IgD-negative memory B cell (primary cell): ENCODE data around the gene KICS2. TPM values are rescaled to one million over a fixed set of nuclear protein-coding genes. Genes with fewer than 3 reads are reported as not detected.
"Not testable (repeated sequence)": the region's sequence is repeated elsewhere in the genome, so short reads cannot be mapped to it uniquely, and the experiment has no call there.

Source experiments
- H3K27ac Mint-ChIP-seq, 3 donors: one replicate each; pipeline ENCODE4 v1.8.0; 2020 to 2022; ENCODE audit warnings: mild to moderate bottlenecking in 3 of 3, mixed read lengths in 3 of 3, moderate library complexity in 1 of 3
- H3K27me3 Mint-ChIP-seq: one replicate; pipeline ENCODE4 v1.8.0; 2021; ENCODE audit warnings: mixed read lengths
- H3K36me3 Mint-ChIP-seq: one replicate; pipeline ENCODE4 v1.8.0; 2020; ENCODE audit warnings: mild to moderate bottlenecking, mixed read lengths
- H3K4me1 Mint-ChIP-seq, 3 donors: one replicate each; pipeline ENCODE4 v1.8.0; 2020 to 2022; ENCODE audit warnings: mixed read lengths in 3 of 3, mild to moderate bottlenecking in 1 of 3
- H3K4me3 Mint-ChIP-seq, 4 donors: one replicate each; pipeline ENCODE4 v1.8.0; 2020 to 2022; ENCODE audit warnings: mild to moderate bottlenecking in 4 of 4, mixed read lengths in 4 of 4, moderate library complexity in 3 of 4
- H3K9me3 Mint-ChIP-seq, 3 donors: one replicate each; pipeline ENCODE4 v1.8.0; 2020 to 2021; ENCODE audit warnings: mixed read lengths in 3 of 3, mild to moderate bottlenecking in 1 of 3
- polyA plus RNA-seq: library from polyadenylated mRNA; unstranded; fragments of 300-500 nt; fragmentation: Illumina TruSeq; gene quantifications from one replicate; pipeline ENCODE4 v1.2.3, GENCODE V29; 2021

Gene KICS2
- polyA plus RNA-seq, 1 donor from 2014 or later = 10.6 TPM

DNA sequence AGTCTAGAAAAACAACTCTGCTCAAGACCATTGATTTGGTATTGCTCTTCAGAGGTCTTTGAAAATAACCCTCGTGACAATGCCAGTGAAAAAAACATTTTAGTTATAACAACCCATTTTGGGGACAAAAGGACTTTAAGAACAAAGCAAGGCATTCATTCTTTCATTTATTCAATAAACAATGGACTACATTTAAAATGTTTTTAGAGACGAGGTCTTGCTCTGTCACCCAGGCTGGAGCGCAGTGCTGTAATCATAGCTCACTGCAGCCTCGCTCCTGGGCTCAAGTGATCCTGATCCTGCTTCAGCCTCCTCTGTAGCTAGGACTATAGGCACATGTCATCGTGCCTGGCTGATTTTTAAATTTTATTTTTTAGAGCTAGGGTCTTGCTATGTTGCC is 7.7 kb upstream of the KICS2 start:
- Mint-ChIP-seq H3K27me3 (peaks cover 10% of the 10 kb centered on the region), H3K4me1 (no peaks in the 10 kb centered on the region), H3K4me3 (no peak overlapping the region)

DNA sequence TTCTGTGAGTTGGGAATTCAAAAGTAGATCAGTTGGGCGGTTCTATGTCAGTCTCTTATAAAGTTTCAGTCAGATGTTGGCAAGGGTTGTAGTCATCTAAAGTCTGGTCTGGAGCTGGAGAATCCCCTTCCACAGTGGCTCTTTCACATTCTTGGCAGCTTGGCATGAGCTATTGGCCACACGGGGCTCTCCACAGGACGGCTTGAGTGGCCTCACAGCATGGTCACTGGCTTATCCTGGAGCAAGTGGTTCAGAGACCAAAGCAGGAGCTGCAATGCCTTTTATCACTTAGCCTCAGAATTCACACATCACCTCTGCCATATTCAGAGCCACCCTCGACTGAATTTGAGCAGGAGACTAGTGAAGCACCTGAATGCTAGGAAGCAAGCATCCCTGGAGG is 7.1 kb upstream of the KICS2 start:
- H3K27me3 Mint-ChIP-seq = peaks cover 10% of the 10 kb centered on the region
- no peaks in the 10 kb centered on the region for H3K4me1 Mint-ChIP-seq
- peaks cover 2% of the 10 kb centered on the region for H3K36me3 Mint-ChIP-seq
- no peak overlapping the region for H3K4me3 Mint-ChIP-seq
- no peaks in the 10 kb centered on the region for H3K9me3 Mint-ChIP-seq
- no peak overlapping the region for H3K27ac Mint-ChIP-seq

More for the DNA sequence above, 7.7 kb upstream of the KICS2 start:
- peaks cover 2% of the 10 kb centered on the region for H3K36me3 Mint-ChIP-seq
- no peaks in the 10 kb centered on the region for H3K9me3 Mint-ChIP-seq
- no peak overlapping the region for H3K27ac Mint-ChIP-seq

DNA sequence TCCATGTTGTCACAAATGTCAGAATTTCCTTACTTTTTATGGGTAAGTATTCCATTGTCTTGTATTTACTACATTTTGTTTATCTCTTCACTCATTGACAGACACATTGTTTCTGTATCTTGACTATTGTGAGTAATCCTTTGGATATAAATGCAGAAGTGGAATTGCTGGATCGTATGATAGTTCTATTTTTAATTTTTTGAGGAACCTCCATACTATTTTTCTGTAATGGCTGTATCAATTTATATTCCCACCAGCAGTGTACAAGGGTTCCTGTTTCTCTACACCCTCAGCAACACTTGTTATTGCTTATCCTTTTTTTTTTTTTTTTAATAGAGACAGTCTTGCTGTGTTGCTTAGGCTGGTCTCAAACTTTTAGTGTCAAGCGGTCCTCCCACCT is 3.5 kb upstream of the KICS2 start:
- peak overlapping the region in 1 of 3 donors; percentile 43 for H3K27ac Mint-ChIP-seq
- H3K27me3 Mint-ChIP-seq = peaks cover 8% of the 10 kb centered on the region
- H3K4me1 Mint-ChIP-seq = peaks cover 4 to 16% (median 8%) of the 10 kb centered on the region in 3 donors
- H3K9me3 Mint-ChIP-seq = no peaks in the 10 kb centered on the region
- H3K36me3 Mint-ChIP-seq = no peaks in the 10 kb centered on the region
- peak overlapping the region in 1 of 4 donors; percentile 3 for H3K4me3 Mint-ChIP-seq

DNA sequence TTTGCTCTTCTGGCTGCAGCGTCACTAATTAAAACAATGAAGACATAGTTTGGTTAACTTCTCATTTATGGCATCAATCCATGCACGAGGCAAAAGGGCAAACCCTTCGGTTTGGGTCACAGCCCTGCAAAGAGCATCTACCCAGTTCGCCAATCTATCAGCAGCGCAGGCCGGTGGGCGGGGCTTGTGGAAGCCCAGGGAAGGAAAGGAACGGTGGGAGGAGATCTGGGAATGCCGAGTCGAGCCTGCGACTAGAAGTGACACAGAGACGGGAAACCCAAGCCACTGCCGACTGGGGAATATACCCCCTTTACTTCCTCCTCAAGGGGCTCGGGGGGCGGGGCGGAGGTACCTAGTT is 466 bp downstream of the KICS2 start:
- peak overlapping the region; percentile 87 to 97 (median 94) for H3K4me3 Mint-ChIP-seq
- peaks cover 3% of the 10 kb centered on the region for H3K36me3 Mint-ChIP-seq
- peak overlapping the region; percentile 84 to 97 (median 97) for H3K27ac Mint-ChIP-seq
- H3K4me1 Mint-ChIP-seq = peaks cover 13 to 29% (median 17%) of the 10 kb centered on the region in 3 donors
- H3K27me3 Mint-ChIP-seq = no peaks in the 10 kb centered on the region
- no peaks in the 10 kb centered on the region for H3K9me3 Mint-ChIP-seq

DNA sequence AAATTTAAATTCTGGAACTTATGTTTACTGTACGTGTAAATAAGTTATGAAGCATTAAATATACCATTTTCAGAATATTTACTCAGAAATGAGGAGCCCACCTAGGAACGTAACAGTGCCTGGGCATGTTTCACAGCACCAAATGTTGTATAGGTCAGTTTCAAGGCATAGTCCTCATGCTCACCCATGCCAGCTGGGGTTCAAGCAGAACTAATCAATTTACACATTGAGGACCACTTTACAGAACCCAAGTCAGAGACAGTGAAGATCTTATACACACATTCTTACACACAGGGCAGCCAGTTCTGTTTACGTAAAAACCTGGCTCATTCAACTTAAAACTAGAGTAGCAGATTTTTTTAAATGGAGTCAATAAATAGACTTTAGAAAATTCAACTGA is 2.0 kb downstream of the KICS2 start:
- H3K27me3 Mint-ChIP-seq = no peaks in the 10 kb centered on the region
- H3K9me3 Mint-ChIP-seq = no peaks in the 10 kb centered on the region
- H3K4me1 Mint-ChIP-seq = peaks cover 13 to 29% (median 17%) of the 10 kb centered on the region in 3 donors
- H3K4me3 Mint-ChIP-seq = peak overlapping the region in 2 of 4 donors; percentile 52 to 63
- H3K27ac Mint-ChIP-seq = peak overlapping the region in 1 of 3 donors; percentile 33
- peaks cover 3% of the 10 kb centered on the region for H3K36me3 Mint-ChIP-seq

DNA sequence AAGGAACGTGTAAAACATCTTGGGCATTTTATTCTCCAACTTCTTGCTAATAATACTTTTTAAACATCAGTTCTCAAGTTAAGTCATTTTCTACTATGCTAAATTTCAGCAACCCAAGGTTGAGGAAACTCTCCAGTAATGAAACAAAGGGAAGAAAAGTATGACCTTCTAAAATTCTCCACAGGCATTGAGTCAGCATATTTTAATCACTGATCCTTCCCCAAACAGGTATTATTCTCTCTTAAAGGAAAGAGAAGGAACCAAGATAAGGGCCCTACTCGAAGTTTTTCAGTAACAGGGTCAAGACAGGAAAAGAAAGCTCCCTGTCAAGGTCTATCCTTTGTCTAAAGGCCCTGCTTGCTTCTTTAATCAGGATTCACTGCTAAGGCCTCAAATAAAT is 3.0 kb downstream of the KICS2 start:
- Mint-ChIP-seq H3K9me3 (no peaks in the 10 kb centered on the region), H3K27ac (peak overlapping the region in 2 of 3 donors; percentile 39 to 49), H3K36me3 (peaks cover 6% of the 10 kb centered on the region), H3K4me3 (peak overlapping the region in 1 of 4 donors; percentile 72), H3K27me3 (no peaks in the 10 kb centered on the region), H3K4me1 (peaks cover 13 to 29% (median 17%) of the 10 kb centered on the region in 3 donors)

DNA sequence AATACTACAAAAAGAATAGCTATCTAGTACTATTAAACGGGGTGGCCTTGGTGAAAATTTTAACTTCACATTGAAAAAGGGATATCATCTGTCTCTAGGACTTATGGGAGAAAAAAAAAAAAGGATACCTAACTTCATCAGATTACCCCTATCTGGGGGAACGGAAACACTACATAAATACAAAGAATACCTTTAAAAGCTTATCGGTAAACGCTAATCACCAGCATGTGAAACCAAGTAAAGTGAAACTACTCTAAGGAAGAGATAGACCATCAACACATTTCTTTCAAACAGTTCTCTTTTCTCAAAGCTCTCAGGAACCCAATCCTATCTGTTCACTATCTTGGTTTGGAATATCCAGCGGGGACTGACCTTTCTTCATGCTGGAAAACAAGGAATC is 3.5 kb downstream of the KICS2 start:
- Mint-ChIP-seq H3K4me1 (peaks cover 13 to 29% (median 17%) of the 10 kb centered on the region in 3 donors), H3K9me3 (no peaks in the 10 kb centered on the region), H3K27ac (peak overlapping the region in 2 of 3 donors; percentile 33 to 45), H3K4me3 (peak overlapping the region in 3 of 4 donors; percentile 67 to 84 (median 72)), H3K27me3 (no peaks in the 10 kb centered on the region), H3K36me3 (peaks cover 10% of the 10 kb centered on the region)

DNA sequence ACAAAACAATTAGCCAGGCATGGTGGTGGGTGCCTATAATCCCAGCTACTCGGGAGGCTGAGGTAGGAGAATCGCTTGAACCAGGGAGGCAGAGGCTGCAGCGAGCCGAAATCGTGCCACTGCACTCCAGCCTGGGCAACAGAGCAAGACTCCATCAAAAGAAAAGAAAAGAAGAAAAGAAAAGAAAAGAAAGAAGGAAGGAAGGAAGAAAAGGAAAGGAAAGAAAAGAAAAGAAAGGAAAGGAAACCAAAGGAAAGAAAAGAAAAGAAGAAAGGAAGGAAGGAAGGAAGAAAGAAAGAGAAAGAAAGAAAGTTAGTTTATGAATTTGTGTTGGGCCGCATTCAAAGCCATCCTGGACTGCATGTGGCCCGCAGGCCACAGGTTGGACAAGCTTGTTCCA is 4.5 kb downstream of the KICS2 start:
- not testable (repeated sequence) for H3K9me3 Mint-ChIP-seq, H3K27ac Mint-ChIP-seq, H3K27me3 Mint-ChIP-seq
- Mint-ChIP-seq H3K4me3 (peak overlapping the region in 1 of 4 donors; percentile 86), H3K4me1 (peaks cover 13 to 26% (median 14%) of the 10 kb centered on the region in 3 donors), H3K36me3 (peaks cover 11% of the 10 kb centered on the region)

DNA sequence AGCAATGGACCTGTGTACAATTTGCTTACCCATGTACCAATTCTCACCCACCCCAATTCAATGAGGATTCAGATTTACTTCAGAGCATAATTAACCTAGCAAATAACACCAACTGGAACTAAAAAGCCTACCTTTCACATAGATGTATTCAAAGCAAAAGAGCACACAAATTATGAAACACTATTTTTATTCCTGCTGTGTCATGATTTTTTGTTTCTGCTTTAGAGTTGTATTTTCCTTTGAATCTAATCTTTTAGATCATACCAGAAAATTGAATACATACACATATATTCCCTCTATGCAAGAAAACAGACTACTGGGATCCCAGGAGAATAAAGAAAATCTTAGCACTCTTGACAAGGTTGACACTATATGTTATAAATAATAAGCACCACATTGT is 5.9 kb downstream of the KICS2 start:
- Mint-ChIP-seq H3K4me3 (no peak overlapping the region), H3K4me1 (peaks cover 9 to 20% (median 9%) of the 10 kb centered on the region in 3 donors), H3K9me3 (peaks cover 0 to 4% (median 0%) of the 10 kb centered on the region in 3 donors), H3K27me3 (no peaks in the 10 kb centered on the region), H3K27ac (peak overlapping the region in 1 of 3 donors; percentile 47), H3K36me3 (peaks cover 16% of the 10 kb centered on the region)

DNA sequence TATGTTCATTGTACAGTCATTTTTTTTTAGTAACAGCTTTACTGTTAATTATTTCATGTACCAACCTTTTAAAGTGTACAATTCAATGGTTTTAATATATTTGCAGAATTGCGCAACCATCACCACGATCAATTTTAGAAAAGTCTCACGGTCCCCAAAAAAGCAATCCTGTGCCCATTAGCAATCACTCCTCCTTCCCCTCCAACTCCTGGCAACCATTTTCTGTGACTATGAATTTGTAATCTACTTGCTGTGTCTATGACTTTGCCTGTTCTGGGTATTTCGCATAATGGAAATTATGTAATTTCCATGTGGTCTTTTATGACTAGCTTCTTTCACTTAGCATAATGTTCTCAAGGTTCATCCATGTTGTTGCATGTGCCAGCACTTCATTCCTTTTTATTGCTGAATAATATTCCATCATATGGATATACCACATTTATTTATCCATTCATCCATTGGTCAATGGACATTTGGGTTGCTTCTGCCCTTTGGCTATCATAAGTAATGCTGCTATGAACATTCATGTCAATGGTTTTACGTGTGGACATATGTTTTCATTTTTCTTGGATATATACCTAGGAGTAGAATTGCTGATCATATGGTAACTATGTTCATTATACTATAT is 9.9 kb downstream of the KICS2 start:
- peaks cover 0 to 4% (median 0%) of the 10 kb centered on the region in 3 donors for H3K9me3 Mint-ChIP-seq
- no peak overlapping the region for H3K27ac Mint-ChIP-seq
- peaks cover 0 to 2% (median 0%) of the 10 kb centered on the region in 3 donors for H3K4me1 Mint-ChIP-seq
- peaks cover 13% of the 10 kb centered on the region for H3K36me3 Mint-ChIP-seq
- H3K27me3 Mint-ChIP-seq = no peaks in the 10 kb centered on the region
- H3K4me3 Mint-ChIP-seq = no peak overlapping the region

DNA sequence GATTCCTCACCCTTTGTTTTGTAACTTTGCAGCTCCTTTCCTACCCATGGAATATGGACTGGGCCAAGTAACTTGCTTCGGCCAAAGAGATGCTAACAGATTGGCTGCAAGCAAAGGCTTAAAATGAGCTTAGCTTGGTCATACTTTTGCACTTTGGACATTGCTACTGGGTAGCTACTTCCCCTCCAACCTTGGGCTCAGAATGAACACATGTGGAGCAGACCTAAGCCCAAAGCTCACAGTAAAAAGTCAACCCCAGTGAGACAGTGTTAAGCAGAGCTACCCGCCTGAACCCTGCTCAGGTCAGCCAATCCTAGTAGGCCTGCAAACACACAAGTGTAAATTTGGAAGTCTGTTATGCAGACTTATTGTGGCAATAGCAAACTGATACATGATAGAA is 14.6 kb downstream of the KICS2 start:
- peaks cover 0 to 4% (median 1%) of the 10 kb centered on the region in 3 donors for H3K9me3 Mint-ChIP-seq
- H3K4me3 Mint-ChIP-seq = no peak overlapping the region
- H3K4me1 Mint-ChIP-seq = peaks cover 0 to 2% (median 0%) of the 10 kb centered on the region in 3 donors
- H3K36me3 Mint-ChIP-seq = peaks cover 13% of the 10 kb centered on the region
- H3K27ac Mint-ChIP-seq = no peak overlapping the region
- no peaks in the 10 kb centered on the region for H3K27me3 Mint-ChIP-seq

DNA sequence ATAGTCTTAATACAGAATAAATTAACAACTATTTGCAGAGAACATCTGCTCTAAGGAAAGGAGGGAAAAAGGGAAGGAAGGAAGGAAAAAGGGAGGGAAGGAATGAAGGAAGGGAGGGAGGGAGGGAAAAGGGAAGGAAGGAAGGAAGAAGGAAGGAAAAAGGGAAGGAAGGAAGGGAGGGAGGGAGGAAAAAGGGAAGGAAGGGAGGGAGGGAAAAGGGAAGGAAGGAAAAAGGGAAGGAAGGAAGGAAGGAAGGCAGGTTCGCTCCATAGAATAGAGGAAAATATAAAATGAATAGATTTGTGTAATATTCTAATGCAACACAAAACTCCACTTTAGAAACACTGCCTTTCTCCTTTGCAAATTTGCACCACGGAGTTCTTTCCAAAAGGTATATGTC is 16.6 kb downstream of the KICS2 start:
- Mint-ChIP-seq H3K9me3 (peaks cover 0 to 1% (median 0%) of the 10 kb centered on the region in 3 donors), H3K4me3 (no peak overlapping the region), H3K27ac (no peak overlapping the region), H3K4me1 (no peaks in the 10 kb centered on the region), H3K36me3 (peaks cover 8% of the 10 kb centered on the region), H3K27me3 (no peaks in the 10 kb centered on the region)

DNA sequence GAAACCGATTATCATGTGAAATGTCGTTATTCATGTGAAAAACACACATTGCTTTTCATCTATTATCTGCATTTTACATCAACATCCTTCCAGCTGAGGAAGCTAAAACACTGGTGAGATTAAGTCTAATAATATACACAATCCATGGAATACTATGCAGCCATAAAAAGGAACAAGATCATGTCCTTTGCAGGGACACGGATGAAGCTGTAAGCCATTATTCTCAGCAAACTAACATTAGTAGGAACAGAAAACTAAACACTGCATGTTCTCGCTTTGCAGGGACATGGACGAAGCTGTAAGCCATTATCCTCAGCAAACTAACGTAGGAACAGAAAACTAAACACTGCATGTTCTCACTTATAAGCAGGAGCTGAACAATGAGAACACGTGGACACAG is 18.3 kb downstream of the KICS2 start:
- Mint-ChIP-seq H3K27ac (no peak overlapping the region), H3K9me3 (peaks cover 0 to 1% (median 0%) of the 10 kb centered on the region in 3 donors), H3K4me1 (no peaks in the 10 kb centered on the region), H3K27me3 (no peaks in the 10 kb centered on the region), H3K36me3 (peaks cover 8% of the 10 kb centered on the region), H3K4me3 (no peak overlapping the region)

DNA sequence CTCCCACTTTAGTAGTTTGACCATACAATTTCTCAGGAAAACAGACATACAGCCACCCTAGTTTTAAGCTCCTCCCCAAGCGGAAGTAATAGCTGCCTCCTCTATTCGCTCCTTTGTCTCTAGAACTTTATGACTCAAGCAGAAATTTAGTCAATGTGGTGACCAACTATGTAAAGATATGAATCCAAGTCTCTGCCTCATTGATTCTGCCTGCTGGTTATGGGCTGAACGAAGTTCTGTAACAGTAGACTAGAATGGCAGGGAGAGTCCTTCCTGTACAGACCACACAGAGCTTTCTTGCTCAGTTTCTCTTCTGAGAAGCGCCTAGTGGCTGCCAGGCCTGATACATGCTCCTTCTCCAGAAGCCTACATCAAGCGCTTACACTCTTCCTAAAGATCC is 19.1 kb downstream of the KICS2 start:
- H3K9me3 Mint-ChIP-seq = peaks cover 0 to 1% (median 0%) of the 10 kb centered on the region in 3 donors
- peaks cover 8% of the 10 kb centered on the region for H3K36me3 Mint-ChIP-seq
- no peak overlapping the region for H3K4me3 Mint-ChIP-seq
- H3K27ac Mint-ChIP-seq = no peak overlapping the region
- no peaks in the 10 kb centered on the region for H3K27me3 Mint-ChIP-seq
- no peaks in the 10 kb centered on the region for H3K4me1 Mint-ChIP-seq

DNA sequence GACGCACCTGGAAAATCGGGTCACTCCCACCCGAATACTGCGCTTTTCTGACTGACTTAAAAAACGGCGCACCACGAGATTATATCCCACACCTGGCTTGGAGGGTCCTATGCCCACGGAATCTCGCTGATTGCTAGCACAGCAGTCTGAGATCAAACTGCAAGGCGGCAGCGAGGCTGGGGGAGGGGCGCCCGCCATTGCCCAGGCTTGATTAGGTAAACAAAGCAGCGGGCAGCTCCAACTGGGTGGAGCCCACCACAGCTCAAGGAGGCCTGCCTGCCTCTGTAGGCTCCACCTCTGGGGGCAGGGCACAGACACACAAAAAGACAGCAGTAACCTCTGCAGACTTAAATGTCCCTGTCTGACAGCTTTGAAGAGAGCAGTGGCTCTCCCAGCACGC is 26.3 kb downstream of the KICS2 start:
- H3K36me3 Mint-ChIP-seq = peaks cover 16% of the 10 kb centered on the region
- H3K4me1 Mint-ChIP-seq, H3K9me3 Mint-ChIP-seq, H3K4me3 Mint-ChIP-seq, H3K27me3 Mint-ChIP-seq, H3K27ac Mint-ChIP-seq: not testable (repeated sequence)
